ENCODE measurements around the gene TSPAN4. TPM values are rescaled to one million over a fixed set of nuclear protein-coding genes. Genes with fewer than 3 reads are reported as not detected.
A peak's percentile ranks its signal among the peaks of the same experiment; 100 is the strongest.

TSPAN4 gene
- total and polyA plus RNA-seq, 2 of the 13 experiments (the other 11 are each of a cell fraction or from before 2014, with no cell fraction given), result 31.7 to 68.3 TPM

- TF ChIP-seq, protein P1, sequence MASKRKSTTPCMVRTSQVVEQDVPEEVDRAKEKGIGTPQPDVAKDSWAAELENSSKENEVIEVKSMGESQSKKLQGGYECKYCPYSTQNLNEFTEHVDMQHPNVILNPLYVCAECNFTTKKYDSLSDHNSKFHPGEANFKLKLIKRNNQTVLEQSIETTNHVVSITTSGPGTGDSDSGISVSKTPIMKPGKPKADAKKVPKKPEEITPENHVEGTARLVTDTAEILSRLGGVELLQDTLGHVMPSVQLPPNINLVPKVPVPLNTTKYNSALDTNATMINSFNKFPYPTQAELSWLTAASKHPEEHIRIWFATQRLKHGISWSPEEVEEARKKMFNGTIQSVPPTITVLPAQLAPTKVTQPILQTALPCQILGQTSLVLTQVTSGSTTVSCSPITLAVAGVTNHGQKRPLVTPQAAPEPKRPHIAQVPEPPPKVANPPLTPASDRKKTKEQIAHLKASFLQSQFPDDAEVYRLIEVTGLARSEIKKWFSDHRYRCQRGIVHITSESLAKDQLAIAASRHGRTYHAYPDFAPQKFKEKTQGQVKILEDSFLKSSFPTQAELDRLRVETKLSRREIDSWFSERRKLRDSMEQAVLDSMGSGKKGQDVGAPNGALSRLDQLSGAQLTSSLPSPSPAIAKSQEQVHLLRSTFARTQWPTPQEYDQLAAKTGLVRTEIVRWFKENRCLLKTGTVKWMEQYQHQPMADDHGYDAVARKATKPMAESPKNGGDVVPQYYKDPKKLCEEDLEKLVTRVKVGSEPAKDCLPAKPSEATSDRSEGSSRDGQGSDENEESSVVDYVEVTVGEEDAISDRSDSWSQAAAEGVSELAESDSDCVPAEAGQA (IDR thresholded peaks at IDR 0.05; ENCODE audit: low read depth), result no peak
- TF ChIP-seq, protein P1 (CRISPR knock-in tag; IDR thresholded peaks at IDR 0.05; ENCODE audit: borderline replicate concordance), result no peak
- TF ChIP-seq ZFP91 (CRISPR knock-in tag; IDR thresholded peaks at IDR 0.05; ENCODE audit: borderline replicate concordance), result no peak
- TF ChIP-seq ZFP36L1 (CRISPR knock-in tag; IDR thresholded peaks at IDR 0.05), result no peak
- TF ChIP-seq ZC3H4 (CRISPR knock-in tag; IDR thresholded peaks at IDR 0.05; ENCODE audit: borderline replicate concordance), result no peak
- no peak for TF ChIP-seq ZNF605 (CRISPR knock-in tag; IDR thresholded peaks at IDR 0.05)
- TF ChIP-seq ZNF879 (CRISPR knock-in tag; IDR thresholded peaks at IDR 0.05), result no peak
- TF ChIP-seq HNRNPL (IDR thresholded peaks at IDR 0.05; ENCODE audit: low read depth, low read length), result no peak
- no peak for TF ChIP-seq USF2 (IDR thresholded peaks at IDR 0.05; ENCODE audit: low read depth, low read length)
- no peak for TF ChIP-seq USF2 (CRISPR knock-in tag; IDR thresholded peaks at IDR 0.05; ENCODE audit: borderline replicate concordance)
- peak; percentile 65; the same call in 1 of the 2 replicates for TF ChIP-seq KLF6 (CRISPR knock-in tag; IDR thresholded peaks at IDR 0.05)
- TF ChIP-seq ZMYM3 (CRISPR knock-in tag; IDR thresholded peaks at IDR 0.05), result no peak
- peak; percentile 77; the same call in 1 of the 2 replicates for TF ChIP-seq POLR2AphosphoS2 (IDR thresholded peaks at IDR 0.05; ENCODE audit: low read depth, low read length)
- TF ChIP-seq SYNCRIP (IDR thresholded peaks at IDR 0.05; ENCODE audit: insufficient read depth, low read depth, low read length), result no peak
- no peak for TF ChIP-seq U2AF1 (optimal IDR thresholded peaks at IDR 0.05; ENCODE audit: low read depth, low read length)
- no peak for TF ChIP-seq MLLT10 (CRISPR knock-in tag; IDR thresholded peaks at IDR 0.05)
- TF ChIP-seq ZNF570 (CRISPR knock-in tag; IDR thresholded peaks at IDR 0.05; ENCODE audit: borderline replicate concordance), result no peak
- no peak for TF ChIP-seq CEBPG (CRISPR knock-in tag; IDR thresholded peaks at IDR 0.05)
- TF ChIP-seq, protein P2, sequence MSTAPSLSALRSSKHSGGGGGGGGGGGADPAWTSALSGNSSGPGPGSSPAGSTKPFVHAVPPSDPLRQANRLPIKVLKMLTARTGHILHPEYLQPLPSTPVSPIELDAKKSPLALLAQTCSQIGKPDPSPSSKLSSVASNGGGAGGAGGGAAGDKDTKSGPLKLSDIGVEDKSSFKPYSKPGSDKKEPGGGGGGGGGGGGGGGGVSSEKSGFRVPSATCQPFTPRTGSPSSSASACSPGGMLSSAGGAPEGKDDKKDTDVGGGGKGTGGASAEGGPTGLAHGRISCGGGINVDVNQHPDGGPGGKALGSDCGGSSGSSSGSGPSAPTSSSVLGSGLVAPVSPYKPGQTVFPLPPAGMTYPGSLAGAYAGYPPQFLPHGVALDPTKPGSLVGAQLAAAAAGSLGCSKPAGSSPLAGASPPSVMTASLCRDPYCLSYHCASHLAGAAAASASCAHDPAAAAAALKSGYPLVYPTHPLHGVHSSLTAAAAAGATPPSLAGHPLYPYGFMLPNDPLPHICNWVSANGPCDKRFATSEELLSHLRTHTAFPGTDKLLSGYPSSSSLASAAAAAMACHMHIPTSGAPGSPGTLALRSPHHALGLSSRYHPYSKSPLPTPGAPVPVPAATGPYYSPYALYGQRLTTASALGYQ (CRISPR knock-in tag; IDR thresholded peaks at IDR 0.05), result no peak
Observed at GRCh38 chr11:842370-843002, at the start of gene TSPAN4, which contains the start of gene POLR2L (continued).
